GM21515 (cell line): ENCODE measurements around the gene LMX1B.

Source experiments
- ATAC-seq: cut with Tn5 transposase; IDR thresholded peaks from one replicate; pipeline ENCODE4 v1.9.1; 2021; ENCODE audit not compliant: unreplicated experiment

The LMX1B gene

DNA sequence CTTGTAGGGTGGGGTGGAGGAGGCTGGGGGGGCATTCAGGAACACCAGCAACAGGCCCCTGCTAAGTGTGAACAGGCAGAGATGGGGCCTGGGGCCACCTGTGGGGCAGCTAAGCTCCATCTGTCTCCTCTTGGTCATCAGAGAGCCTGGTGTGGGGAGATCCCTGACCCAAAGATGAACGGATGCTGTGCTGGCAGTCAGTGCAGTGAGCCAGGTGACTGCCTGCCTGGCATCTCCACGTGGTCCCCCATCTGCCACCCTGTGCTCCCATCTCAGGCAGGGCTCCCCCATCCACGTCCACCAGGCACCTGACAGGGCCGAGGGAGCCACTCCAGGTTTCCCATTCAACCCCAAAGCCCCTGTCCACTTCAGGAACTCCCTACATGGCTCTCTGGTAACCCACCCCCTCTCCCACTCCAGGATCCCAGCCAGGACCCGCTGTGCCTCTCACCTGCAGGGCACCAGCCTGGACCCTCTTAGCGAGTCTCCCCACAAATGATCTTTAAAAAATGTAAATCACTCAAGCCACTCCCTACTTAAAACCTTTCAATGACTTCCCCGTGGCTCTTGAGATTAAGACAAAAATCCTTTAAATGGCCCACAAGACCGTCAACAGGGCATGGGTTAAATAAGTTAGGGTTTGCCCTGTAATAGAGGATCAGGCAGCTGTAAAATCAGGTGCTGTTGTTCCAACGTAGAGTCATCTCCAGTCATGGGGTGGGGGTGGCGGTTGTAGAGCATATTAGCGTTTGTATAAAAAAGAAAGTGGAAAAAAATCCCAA, 60.8 kb downstream of the LMX1B start:
- ATAC-seq, result no peak

- no peak for ATAC-seq
Measured at GRCh38 chr9:126675147-126675467, 61.4 kb downstream of the LMX1B start.

GRCh38 chr9:126676102-126676684, 62.5 kb downstream of the LMX1B start:
- no peak for ATAC-seq

GRCh38 chr9:126676685-126677143, 63.0 kb downstream of the LMX1B start:
- ATAC-seq, result no peak

- ATAC-seq, result no peak
Measured at GRCh38 chr9:126677188-126678084, 63.7 kb downstream of the LMX1B start.

- ATAC-seq, result no peak
Measured at GRCh38 chr9:126678989-126679388, 65.3 kb downstream of the LMX1B start.

DNA sequence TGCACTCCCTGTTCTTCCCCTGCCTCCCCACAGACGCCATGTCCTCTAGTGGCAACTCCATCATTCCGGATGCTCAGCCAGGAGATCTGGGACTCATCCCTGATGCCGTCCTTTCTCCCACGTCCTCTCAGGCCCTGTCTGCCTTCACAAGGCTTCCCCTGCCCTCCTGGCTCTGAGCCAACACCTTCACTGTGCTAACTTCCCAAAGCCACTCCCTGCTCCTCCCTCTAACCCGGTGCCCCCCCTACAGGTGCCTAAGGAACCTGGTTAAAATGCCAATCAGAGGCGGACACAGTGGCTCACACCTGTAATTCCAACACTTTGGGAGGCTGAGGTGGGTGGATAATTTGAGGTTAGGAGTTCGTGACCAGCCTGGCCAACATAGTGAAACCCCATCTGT, 67.6 kb downstream of the LMX1B start:
- no peak for ATAC-seq

DNA sequence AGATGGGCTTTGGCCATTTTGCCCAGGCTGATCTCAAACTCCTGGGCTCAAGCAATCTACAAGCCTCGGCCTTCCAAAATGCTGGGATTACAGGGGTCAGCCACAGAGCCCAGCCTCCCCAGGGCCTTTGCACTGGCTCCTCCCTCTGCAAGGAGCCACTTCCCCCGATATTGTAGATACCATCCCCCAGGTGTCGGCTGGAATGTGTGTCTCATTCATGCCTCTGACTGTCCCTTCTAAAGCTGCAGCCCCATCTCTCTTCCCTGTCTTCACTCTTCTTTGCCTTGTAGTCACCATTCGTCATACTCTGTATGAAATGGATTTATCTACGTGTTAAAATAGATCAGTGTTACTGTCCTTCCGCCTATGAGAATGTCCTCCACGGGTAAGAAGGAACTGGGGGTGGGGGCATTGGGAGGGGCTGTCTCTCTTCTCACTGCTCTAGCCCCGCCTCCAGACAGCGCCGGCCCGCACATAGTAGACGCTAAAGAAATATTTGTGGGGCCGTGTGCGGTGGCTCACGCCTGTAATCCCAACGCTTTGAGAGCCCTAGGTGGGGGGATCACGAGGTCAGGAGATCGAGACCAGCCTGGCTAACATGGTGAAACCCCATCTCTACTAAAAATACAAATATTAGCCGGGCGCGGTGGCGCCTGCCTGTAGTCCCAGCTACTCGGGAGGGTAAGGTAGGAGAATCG, 68.5 kb downstream of the LMX1B start:
- no peak for ATAC-seq

DNA sequence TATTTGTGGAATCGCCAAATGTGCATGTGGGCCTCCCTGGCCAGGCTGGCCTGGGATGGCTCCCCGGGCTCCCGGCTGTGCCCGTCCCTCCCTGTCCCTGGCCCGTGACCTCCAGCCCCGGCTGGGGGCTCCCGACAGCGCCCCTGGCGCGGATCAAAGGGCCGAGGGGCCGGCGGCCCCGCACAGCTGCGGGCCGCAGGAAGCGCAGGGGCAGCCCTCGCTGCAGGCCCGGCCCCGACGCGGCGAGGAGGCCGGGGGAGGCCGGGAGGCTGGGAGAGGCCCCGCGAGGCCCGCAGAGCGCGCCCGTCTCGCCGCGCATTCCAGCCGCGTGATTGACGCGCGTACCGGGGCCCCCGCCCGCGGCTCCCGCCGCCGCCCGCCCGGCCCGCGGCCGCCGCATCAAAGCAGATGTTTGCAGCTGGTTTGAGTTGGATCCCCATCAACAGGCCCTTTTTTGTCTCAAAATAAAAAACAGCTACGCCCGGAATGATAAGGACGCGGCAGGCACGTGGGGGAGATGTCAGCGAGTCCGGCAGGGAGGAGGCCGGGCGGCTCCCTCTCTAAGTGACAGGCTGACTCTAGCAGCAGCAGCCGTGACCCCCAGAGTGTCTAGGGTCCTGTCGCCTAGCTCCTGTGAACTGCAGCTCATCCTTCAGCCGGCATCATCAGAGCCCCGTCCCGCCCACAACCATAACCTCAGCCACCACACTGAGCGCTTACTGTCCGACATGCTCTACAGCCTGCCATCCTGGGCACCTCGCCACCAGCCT, 69.4 kb downstream of the LMX1B start:
- ATAC-seq, result no peak

DNA sequence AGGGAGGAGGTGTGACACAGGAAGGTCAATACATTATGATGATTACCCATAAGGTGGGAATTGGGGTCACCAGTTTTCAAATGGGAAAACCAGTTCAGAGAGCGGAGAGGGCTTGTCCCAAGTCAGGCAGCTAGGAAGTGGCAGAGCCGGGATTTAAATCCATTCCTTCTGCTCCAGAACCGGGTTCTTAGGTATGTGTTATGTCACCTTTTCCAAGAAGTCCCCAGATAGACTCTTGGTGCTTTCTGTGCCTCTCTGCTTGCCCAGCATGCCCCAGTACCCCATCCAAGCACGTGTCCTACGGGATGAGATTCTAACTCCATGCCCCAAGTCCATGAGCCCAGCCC, 69.9 kb downstream of the LMX1B start:
- no peak for ATAC-seq

GRCh38 chr9:126684345-126684744, 70.6 kb downstream of the LMX1B start:
- ATAC-seq, result no peak

- no peak for ATAC-seq
Measured at GRCh38 chr9:126684965-126685465, 71.3 kb downstream of the LMX1B start.

DNA sequence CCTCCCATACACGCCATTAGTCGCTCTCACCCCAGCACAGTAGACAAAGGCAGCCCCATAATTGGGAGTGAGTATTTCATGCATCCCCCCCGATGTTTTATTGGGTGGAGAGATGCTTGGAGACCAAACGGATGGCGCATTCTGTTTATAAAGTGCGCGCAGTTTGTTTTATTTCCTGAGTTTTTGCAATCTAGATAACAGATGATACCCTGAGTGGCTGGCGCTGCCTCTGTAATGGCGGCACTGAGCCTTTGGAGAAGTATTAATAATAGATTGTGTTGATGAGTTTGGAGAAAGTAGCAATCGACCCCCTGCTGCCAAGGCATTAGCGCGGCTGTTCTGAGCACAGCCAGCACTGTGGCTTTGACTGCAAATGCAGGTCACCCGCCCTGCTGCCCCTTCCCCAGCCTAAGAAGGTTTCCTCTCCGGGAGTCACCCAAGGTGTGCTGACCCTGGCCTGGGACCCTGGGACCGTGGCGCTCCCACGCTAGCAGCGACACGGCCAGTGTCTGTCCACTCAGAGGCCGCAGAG, 74.3 kb downstream of the LMX1B start:
- no peak for ATAC-seq

DNA sequence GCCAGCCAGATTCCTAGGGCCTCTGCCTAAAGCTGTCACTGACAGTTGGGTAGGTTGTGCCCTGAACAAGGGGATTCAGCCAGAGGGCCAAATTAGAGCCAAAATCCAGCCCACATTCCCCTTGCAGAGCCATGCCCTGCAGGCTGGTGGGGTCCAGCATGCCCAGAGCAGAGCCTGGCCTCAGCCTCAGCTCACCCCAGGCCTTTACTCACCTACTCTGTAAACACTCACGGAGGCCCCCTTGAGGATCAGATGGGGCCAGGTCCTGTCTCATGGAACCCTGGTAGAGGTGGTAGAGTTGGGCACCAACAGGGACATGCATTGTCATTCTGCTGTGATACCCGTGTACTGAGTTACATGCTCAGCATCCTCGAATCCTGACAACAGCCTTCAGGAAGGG, 74.9 kb downstream of the LMX1B start:
- no peak for ATAC-seq

DNA sequence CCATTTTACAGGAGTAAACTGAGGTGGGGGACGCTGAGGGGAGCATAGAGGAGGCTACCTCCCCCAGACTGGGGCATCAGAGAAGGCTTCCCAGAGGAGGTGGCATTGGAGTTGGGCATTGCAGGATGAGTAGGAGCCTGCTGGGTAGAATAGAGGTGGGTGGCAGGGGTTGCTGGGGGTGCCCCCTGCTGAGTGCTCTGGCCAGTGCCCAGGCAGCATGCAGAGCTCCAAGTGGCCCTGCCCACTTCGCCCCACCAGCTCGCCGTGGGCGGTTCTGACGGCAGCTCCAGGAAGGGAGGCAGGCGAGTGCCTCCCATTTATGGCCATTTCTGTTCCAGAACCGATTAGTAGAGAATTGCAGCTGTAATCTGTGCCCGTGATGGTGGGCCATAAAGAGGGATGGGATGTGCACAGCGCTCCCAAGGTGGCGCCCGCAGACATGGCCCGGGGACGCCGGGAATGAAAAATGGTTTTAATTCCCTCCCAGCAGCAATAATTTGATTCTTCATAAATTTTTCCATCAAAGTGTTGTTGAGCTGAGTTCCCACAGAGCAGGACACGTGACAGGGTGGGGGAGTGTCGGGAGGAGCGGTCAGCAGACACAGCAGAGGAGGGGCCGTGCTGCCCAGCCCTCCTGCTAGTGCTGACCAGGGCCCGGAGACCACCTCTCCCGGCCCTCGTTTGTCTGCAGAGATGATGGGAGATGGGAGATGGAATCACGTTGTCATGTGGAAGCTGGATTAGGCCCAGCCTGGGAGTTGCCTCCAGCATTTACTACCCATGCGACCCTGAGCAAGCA, 75.5 kb downstream of the LMX1B start:
- ATAC-seq, result no peak

GRCh38 chr9:126690431-126691051, 76.8 kb downstream of the LMX1B start:
- no peak for ATAC-seq

DNA sequence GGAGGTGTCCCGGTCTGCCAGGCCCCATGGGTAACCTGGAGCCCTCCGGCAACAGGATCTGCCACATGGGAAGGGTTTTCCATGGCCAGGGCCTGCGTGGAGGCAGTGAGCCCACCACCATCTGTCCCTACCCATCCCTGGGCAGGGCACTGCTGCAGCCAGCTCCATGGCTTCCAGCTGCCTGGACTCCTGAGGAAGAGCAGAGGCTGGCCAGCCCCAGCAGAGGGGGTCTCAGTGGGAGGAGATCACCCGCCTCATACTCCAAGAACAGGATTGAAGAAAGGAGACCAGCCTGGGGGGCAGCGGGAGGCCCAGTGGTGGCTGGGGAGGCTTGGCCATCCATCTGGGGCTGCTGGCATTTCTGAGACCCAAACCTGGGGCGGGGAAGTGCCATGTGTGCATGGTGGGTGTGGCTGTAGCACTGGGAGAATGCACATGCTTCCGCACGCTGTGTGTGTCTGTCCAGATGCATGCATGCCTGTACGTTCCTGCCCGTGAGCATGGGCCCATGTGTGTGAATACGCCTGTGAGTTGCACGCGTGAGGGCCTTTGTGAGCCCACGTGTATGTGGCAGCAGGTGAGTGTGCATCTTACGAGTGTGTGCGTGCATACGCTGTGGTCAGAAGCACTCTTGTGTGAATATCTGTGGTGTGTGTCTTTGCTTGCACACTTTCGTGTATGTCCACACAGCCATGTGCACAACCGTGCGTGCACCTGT, 78.5 kb downstream of the LMX1B start:
- no peak for ATAC-seq

GRCh38 chr9:126692759-126693427, 79.2 kb downstream of the LMX1B start:
- no peak for ATAC-seq
